GM18498 (cell line): ENCODE results near the gene CNMD.
A peak's percentile ranks its signal among the peaks of the same experiment; 100 is the strongest.
"Not testable (repeated sequence)": the region's sequence is repeated elsewhere in the genome, so short reads cannot be mapped to it uniquely, and the experiment has no call there.

Experiments
- ATAC-seq: cut with Tn5 transposase; IDR thresholded peaks from one replicate; pipeline ENCODE4 v1.9.1; 2021; ENCODE audit warnings: mild to moderate bottlenecking, moderate library complexity; ENCODE audit not compliant: unreplicated experiment

CNMD gene

DNA sequence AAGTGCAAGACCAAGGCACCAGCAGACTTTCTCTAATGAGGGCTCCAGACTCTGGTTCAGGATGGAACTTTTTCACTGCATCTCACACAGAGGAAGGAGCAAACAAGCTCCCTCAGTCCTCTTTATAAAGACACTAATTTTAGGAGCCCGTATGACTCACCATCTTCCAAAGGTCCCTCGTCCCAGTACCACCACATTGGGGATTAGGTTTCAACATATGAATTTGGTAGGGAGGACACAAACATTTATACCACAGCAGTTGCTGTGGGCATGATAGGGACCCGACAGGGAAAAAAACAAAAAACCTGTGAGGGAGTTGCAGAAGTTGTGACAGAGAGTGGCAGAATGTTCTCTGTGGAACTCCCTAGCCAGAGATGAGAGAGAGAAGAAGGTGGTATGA, 6.5 kb upstream of the CNMD start:
- ATAC-seq = no peak

- no peak for ATAC-seq
Observed at GRCh38 chr13:52744842-52745375, 5.3 kb upstream of the CNMD start.

DNA sequence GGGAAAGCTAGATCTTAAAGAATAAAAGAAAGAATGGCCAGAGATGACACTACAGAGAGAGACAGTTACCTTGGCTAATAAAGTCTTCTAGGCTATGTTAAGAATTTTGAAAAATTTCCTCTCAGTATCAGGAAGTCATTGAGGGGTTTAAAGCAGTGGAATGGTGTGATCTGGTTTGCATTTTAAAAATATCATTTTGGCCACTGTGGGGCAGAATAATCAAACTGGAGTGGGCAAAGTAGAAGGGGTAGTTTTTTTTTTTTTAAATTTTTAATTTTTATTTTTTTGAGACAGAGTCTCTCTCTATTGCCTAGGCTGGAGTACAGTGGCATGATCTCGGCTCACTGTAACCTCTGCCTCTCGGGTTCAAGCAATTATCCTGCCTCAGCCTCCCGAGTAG, 4.4 kb upstream of the CNMD start:
- no peak for ATAC-seq

GRCh38 chr13:52743569-52743968, 3.9 kb upstream of the CNMD start:
- ATAC-seq = no peak

- ATAC-seq = peak; percentile 72
Observed at GRCh38 chr13:52738719-52739467, 727 bp downstream of the CNMD start.

GRCh38 chr13:52737965-52738364, 1.7 kb downstream of the CNMD start:
- ATAC-seq = no peak

DNA sequence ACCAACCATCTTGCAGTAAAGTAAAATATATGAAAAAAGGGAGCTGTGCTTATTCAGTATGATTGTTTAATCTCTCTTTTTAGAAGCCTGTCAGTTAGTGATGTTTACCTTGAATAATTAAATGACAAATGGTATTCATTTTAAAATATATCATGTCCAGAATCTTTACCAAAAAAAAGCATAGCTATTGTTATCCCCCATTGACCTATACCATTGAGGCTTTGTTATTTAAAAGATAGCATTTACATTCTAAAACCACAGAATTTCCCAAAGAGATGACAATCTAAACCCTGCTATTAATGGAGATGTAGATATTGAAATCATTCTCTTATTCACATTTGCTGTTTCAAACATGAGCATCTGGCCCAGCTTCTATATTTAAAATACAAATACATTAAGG, 2.2 kb downstream of the CNMD start:
- ATAC-seq = no peak

- no peak for ATAC-seq
Observed at GRCh38 chr13:52736891-52737290, 2.7 kb downstream of the CNMD start.

DNA sequence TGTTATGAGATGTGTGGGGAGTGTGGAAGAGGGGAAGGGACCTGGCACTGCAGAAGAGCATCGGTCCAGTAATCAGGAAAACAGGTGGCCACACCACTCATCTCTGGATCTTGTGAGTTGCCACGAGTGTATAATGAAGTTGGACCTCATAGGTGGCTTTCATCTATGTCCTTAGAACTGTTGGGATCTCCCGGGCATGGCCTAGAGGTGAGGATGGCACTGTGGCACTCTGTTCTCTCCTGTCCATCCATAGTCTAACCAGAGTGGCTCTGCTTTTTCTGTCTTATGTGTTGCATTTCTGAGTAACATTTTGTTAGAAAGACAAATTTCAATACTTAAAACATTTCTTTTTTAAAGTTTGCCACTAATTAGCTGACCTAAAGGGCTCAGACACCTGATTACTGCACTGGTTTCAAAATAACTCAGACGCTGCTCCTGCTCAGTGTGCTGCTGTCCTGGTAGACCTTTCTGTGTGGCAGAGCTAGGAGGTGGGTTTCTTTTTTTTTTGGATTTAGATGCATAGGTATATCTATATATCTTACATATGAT, 5.5 kb downstream of the CNMD start:
- no peak for ATAC-seq

DNA sequence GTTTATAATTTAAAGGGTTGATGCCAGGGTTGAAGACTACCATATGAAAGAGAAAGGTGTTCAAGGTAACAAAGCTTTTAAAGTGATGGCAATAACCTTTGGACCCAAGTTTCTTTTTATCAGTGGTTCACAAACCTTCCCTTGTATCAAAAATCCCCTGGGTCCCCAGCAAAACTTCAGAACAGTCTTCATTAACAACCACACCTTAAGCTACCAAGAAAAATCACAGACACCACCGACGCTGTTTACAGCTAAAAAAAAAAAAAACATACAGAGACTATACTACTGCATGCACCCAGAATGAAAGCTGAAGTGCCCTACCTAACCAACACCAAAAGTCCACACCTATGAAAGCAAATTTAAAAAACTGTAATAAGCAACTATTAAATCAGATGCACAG, 13.4 kb downstream of the CNMD start:
- ATAC-seq = no peak

DNA sequence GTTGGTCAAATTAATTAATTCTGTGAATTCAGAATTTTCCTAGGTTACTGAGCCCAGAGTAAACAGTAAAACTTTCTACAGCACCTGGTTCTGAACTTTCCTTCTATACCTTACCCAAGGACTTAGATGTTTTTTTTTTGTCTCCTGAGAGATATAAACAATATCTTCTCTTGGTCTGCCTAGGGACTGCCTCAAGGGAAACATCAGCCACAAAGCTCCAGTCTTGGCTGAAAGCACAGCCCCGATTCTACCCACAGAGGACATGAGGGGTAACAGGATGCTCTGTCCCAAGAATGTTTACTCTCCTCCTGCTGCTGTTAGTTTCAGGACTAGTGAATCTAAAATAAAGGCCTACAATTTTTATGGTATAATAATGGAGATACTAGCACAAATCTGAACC, 14.3 kb downstream of the CNMD start:
- no peak for ATAC-seq

GRCh38 chr13:52723181-52723580, 16.4 kb downstream of the CNMD start:
- no peak for ATAC-seq

DNA sequence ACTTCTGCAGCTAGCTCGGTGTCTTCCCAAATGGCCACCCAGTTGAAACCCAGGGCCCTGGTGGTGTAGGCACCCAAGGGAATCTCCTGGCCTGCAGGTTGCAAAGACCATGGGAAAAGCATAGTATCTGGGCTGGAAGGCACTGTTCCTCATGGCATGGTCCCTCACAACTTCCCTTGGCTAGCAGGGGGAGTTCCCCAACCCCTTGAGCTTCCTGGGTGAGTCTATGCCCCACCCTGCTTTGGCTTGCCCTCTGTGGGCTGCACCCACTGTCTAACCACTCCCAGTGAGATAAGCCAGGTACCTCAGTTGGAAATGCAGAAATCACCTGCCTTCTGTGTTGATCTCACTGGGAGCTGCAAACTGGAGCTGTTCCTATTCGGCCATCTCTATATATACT, 18.3 kb downstream of the CNMD start:
- not testable (repeated sequence) for ATAC-seq

- not testable (repeated sequence) for ATAC-seq
Observed at GRCh38 chr13:52720904-52721303, 18.7 kb downstream of the CNMD start.

DNA sequence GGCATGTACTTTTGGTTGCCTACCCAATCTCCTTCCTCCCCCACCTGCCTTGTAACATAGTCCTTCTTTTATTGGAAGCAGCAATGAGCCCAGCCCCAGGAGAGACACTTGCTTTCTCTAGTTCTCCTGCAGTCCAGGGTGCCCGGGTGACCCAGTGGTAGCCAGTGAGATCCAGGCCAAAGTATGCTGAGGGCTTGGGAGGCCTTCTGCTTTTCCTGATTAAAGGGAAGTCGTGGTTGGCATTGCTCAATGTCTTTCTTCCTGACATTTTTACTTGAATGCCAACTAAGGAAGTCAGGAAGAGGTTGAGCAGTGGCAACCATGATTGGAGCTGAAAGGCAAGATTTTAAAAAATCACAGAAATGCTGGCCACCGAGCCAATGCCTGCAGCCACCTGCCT, 25.7 kb downstream of the CNMD start:
- no peak for ATAC-seq

GRCh38 chr13:52712385-52712784, 27.2 kb downstream of the CNMD start:
- no peak for ATAC-seq

- ATAC-seq = no peak
Observed at GRCh38 chr13:52711286-52711685, 28.3 kb downstream of the CNMD start.

- not testable (repeated sequence) for ATAC-seq
Observed at GRCh38 chr13:52708266-52708665, 31.4 kb downstream of the CNMD start.

GRCh38 chr13:52707375-52707774, 32.2 kb downstream of the CNMD start:
- no peak for ATAC-seq

DNA sequence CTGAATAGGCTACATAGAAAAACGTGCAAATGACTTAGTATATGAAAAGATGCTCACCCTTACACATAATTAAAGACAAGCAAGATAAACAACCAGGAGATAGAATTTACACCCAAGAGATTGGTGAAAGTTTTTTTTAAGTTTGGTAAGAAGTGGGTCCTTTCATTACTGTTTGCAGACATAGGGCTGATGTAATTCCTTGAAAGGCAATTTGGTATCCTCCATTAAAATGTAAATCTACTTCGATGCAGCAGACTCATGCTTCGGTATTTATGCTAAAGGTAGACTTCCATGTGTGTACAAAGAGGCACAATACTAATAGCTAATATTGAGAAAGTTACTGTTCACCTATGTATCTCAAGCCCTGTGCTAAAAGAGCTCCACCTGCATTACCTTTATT, 33.5 kb downstream of the CNMD start:
- no peak for ATAC-seq

DNA sequence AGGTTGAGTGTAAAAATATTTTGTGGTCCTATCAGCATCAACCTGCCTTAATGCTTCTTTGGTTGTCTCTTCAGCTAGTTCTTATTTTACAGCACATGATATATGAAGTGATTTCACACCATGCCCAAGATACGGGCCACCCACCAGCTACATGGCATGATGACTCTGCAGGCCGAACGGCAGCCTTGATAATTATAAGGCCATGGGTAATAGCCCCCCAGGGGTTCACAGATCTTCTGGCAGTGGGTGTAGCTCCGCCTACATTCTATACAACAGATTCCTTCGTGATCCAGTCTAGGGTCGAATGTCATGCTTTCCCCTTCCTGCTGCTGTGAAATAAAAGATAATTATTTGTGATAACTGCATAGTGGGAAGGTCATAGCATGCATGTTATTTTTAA, 36.1 kb downstream of the CNMD start:
- no peak for ATAC-seq

GRCh38 chr13:52701728-52702465, 37.7 kb downstream of the CNMD start:
- no peak for ATAC-seq
